Uterus (tissue), 2 donors: Measurements from ENCODE around the gene RASGRP1.

Experiments used
- CTCF ChIP-seq, 4 experiments: fragments of 200-600 bp in 2 of 4; fragments of 450-650 bp in 2 of 4; sonication (generic) in 2 of 4; IDR thresholded peaks; one replicate each; pipeline ENCODE4 v1.5.1; 2016 to 2019; ENCODE audit warnings: antibody characterized with exemption in 4 of 4, mild to moderate bottlenecking in 2 of 4, moderate library complexity in 1 of 4
- POLR2A ChIP-seq, 2 donors: fragments of 450-650 bp; IDR thresholded peaks; one replicate each; pipeline ENCODE4 v1.6.1; 2016; ENCODE audit warnings: antibody characterized with exemption in 2 of 2, mild to moderate bottlenecking in 1 of 2, moderate library complexity in 1 of 2

- TF ChIP-seq CTCF (IDR thresholded peaks at IDR 0.05) (no peak), POLR2A (IDR thresholded peaks at IDR 0.05) (no peak)
Measured at GRCh38 chr15:38479266-38479665, 85.3 kb downstream of the RASGRP1 start.
